NCI-H128 (cell line): ENCODE measurements around the gene WIF1.

ENCODE experiments used
- DNase-seq: peaks from one replicate; lab custom pipeline; 2025; ENCODE audit not compliant: unreplicated experiment; lab: John Stamatoyannopoulos, UW

The WIF1 gene, protein sequence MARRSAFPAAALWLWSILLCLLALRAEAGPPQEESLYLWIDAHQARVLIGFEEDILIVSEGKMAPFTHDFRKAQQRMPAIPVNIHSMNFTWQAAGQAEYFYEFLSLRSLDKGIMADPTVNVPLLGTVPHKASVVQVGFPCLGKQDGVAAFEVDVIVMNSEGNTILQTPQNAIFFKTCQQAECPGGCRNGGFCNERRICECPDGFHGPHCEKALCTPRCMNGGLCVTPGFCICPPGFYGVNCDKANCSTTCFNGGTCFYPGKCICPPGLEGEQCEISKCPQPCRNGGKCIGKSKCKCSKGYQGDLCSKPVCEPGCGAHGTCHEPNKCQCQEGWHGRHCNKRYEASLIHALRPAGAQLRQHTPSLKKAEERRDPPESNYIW

GRCh38 chr12:65121049-65121955 is at the start of gene WIF1:
TSS of gene WIF1 (minus strand) at chr12:65121305. CDS start at chr12:65121191, 114 bp downstream.
- DNase-seq: peak; percentile 34

DNA sequence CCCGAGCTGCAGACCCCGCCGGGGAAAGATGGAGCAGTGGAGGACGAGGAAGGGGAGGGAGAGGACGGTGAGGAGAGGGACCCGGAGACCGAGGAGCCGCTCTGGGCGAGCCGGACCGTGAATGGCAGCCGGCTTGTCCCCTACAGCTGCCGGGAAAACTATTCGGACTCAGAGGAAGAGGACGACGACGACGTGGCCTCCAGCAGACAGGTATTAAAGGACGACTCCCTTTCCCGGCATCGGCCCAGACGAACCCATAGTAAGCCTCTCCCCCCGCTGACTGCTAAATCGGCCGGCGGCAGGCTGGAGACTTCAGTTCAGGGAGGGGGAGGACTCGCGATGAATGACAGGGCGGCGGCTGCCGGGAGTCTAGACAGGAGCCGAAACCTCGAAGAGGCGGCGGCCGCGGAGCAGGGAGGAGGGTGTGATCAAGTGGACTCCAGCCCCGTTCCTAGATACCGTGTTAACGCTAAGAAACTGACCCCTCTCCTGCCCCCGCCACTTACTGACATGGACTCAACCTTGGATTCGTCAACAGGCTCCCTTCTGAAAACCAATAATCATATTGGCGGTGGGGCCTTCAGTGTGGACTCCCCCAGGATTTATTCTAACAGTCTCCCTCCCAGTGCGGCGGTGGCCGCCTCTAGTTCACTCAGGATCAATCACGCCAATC is 49.2 kb upstream of the WIF1 start:
- peak; percentile 19 for DNase-seq

DNA sequence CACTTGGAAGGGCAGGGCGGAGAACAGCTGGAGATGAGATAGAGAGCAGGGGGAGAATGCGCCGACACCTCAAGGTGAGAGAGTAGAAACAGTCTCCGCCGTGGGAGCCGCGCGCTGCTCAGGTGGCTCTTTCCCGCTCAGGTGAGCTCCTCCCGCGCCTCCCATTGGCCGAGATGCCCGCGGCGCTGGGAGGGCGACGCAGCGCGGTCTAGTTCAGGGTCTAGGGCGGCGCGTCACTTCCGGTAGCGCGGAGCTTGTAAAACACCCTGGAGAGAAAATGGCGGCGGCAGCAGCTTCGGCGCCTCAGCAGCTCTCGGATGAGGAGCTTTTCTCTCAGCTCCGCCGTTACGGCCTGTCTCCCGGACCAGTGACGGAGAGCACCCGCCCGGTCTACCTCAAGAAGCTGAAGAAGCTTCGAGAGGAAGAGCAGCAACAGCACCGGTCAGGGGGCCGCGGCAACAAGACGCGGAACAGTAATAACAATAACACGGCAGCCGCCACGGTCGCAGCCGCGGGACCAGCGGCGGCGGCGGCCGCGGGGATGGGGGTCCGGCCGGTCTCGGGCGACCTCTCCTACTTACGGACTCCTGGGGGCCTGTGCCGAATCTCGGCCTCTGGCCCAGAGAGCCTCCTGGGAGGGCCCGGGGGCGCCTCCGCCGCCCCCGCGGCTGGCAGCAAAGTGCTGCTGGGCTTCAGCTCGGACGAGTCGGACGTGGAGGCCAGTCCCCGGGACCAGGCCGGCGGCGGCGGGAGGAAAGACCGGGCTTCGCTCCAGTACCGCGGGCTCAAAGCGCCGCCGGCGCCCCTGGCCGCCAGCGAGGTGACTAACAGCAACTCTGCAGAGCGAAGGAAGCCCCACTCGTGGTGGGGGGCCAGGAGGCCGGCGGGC is 48.5 kb upstream of the WIF1 start, which contains the start of gene LEMD3:
Gene LEMD3, plus strand, starts transcription at position 264 of the 889 bp plus-strand sequence. Its CDS starts 14 bp downstream, at position 278.
- DNase-seq: peak; percentile 93

DNA sequence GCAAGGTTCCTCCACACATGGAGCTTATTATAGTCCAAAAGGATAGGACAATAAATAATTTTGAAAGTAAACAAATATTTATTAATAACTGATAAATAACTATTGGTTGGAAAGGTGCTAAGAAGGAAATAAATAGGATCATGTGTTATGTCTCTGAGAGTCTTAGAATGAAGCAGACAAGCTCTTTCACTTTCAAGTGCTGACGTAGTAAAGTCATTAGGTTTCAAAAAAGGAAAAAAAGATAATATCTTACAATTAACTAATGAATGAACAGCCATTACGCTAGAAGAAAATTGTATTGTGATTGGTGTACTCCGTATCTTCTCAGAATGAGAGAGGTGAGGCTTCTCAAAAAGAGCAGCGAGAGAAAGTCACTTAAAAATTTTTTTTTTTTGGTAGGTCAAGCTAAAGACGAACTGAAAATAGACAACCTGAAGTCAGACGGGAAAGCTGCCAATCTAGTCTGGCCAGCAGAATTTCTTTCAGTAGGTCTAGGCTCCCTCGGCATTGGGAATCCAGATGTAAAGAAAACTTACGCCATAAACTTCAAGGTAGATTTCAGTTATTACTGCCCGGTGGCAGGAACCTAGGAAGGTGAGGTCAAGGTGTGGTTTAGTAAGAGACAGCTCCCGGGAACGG is 47.7 kb upstream of the WIF1 start:
- no peak for DNase-seq

DNA sequence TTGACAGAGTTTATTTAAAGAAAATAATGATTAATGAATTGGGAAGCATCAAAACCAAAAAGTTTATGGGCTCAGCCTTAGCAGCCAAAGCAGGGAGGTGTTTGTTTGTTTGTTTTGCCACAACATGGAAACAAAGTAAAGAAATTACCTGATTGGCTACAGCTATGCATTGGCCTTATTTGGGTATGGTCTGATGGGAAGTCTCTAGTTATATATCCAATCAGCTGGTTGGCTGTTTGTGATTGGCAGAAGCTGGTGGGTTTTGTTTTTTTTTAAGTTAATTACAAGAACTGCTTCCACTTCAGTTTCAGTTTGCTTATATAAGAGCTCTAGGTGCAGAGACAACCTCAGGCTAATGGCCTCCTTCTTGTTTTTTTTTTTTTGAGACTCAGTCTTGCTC is 43.7 kb upstream of the WIF1 start:
- no peak for DNase-seq

DNA sequence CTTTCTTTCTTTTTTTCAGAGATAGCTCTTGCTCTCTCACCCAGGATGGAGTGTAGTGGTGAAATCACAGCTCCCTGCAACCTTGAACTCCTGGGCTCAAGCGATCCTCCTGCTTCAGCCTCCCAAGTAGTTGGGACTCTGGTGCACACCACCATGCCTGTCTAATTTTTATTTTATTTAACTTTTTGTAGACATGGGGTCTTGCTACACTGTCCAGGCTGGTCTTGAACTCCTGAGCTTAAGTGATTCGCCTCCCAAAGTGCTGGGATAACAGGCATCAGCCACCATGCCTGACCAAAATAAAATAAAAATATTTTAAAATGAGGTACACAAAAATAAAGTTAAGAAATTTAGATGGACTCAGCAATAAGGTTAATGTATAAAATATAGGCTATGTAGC is 43.1 kb upstream of the WIF1 start:
- DNase-seq: no peak

GRCh38 chr12:65162609-65163008 is 41.5 kb upstream of the WIF1 start:
- no peak for DNase-seq

DNA sequence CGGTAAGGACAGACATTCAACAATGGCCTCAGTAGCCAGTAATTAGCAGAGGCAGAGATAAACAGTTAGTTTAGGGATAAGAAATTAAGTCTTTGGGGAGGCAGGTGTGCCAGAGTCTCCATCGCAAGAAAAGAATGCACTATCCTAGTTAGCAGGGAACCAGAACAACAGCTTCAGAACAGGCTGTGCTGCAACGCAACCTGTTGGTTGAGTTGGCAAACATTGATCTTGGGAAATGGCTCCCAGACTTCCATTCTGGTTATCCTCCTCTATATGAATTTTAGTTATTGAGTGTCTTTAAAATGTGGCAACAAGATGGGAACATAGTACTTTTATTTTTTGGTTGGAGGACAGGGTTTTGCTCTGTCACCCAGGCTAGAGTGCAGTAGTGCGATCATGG is 36.0 kb upstream of the WIF1 start:
- DNase-seq: no peak

GRCh38 chr12:65156366-65156841 is 35.3 kb upstream of the WIF1 start:
- DNase-seq: no peak

DNA sequence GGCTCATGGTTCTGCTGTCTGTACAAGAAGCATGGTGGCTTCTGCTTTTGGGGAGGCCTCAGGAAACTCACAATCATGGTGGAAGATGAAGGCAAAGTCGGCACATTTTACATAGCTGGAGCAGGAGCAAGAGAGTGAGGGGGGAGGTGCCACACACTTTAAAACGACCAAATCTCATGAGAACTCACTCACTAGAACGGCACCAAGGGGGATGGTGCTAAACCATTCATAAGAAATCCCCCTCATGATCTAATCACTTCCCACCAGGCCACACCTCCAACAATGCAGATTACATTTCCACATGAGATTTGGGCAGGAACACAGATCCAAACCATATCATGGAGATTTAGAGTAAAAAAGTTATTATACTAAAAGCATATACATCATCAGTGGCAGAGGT is 34.7 kb upstream of the WIF1 start:
- no peak for DNase-seq

GRCh38 chr12:65152596-65152995 is 31.5 kb upstream of the WIF1 start:
- no peak for DNase-seq

- DNase-seq: no peak
Observed at GRCh38 chr12:65152012-65152411, 30.9 kb upstream of the WIF1 start.

GRCh38 chr12:65147312-65147905 is 26.3 kb upstream of the WIF1 start:
- no peak for DNase-seq

DNA sequence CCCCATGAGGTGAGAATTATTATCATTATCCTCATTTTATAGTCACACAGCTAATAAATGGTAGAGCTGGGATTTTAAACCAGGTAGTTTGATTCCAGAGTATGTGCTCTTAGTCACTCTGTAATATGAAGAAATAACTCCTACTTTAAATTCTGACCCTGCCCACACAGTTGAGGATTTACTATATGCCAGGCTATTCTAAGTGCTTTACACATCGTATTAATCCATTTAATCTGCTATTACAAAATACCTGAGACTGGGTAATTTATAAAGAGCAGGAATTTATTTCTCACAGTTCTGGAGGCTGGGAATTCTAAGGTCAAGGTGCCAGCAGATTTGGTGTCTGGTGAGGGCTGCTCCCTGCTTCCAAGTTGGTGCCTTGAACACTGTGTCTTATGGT is 19.6 kb upstream of the WIF1 start:
- no peak for DNase-seq

DNA sequence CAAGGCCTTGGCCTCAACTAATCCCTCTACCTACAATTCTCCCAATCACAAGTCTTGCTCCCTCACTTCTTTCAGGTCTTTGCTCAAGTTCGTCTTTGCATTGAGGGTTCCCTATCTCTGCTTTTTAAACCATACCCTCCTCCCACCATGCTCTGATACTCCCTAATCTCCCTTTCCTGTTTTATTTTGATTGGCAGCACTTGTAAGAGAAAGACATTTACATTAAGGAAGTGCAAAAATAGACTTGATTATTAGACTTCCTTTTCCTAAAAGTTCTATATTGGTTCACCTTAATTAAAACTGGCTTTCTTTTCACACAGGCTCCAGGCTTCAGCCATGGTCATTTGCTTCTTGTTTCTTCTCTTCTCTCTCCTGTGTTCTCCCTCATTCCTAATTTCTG is 18.3 kb upstream of the WIF1 start:
- DNase-seq: no peak

DNA sequence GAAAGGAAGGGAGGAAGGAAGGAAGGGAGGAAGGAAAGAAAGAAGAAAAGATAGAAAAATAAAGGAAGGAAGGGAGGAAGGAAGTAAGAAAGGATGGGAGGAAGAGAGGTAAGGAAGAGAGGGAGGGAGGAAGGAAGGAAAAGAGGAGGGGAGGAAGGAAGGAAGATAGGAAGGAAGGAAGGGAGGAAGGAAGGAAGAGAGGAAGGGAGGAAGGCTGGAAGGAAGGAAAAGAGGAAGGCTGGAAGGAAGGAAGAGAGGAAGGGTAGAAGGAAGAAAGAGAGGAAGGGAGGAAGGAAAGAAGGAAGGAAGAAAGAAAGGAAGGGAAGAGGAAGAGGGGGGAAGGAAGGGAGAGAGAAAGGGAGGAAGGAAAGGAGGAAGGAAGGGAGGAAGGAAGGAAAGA is 12.8 kb upstream of the WIF1 start:
- DNase-seq: no peak

DNA sequence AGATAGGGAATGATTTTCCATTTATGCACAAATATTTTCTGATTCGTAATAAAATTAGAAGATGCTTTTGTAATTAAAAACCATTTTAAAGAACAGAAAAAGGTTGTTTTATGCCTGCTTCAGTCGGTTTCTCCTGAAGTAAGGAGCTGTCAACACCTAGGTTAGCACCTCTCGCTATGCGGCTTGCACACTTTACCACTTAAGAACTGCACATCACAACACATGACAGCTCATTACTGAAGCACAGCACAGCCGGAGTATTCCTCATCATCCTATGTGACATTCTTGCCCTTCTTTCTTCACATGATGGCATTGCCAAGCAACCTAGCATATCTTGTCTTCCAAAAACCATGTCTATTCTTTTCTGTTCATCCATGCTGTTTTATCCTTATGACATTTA is 5.4 kb upstream of the WIF1 start:
- no peak for DNase-seq

GRCh38 chr12:65125975-65126374 is 4.9 kb upstream of the WIF1 start:
- DNase-seq: no peak

- no peak for DNase-seq
Observed at GRCh38 chr12:65125247-65125646, 4.1 kb upstream of the WIF1 start.
